Measurements from ENCODE around the gene PROS1. TPM values are rescaled to one million over a fixed set of nuclear protein-coding genes. Genes with fewer than 3 reads are reported as not detected.
"Not testable (repeated sequence)": the region's sequence is repeated elsewhere in the genome, so short reads cannot be mapped to it uniquely, and the experiment has no call there.

Gene PROS1
- total RNA-seq, 1 experiment from 2014 or later, result 1.7 TPM

DNA sequence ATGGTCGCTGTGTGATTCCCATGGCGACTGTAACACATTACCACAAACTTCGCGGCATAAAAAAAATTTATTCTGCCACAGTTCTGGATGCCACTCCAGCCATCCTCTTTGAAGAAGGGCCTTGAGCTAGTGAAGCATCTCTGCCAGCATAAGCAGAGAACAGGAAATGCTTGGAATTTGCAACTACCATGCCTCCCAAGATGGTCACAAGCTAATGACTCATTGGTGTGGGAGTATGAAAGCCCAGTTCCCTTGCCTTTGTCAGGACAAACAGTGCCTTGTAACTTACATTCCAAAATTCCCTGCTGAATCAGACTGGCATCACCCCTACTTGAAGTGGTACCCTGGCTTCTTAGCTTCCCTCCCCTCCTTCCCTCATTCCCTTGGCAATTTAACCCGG is 129.7 kb downstream of the PROS1 start (continued):
- TF ChIP-seq, protein P1, sequence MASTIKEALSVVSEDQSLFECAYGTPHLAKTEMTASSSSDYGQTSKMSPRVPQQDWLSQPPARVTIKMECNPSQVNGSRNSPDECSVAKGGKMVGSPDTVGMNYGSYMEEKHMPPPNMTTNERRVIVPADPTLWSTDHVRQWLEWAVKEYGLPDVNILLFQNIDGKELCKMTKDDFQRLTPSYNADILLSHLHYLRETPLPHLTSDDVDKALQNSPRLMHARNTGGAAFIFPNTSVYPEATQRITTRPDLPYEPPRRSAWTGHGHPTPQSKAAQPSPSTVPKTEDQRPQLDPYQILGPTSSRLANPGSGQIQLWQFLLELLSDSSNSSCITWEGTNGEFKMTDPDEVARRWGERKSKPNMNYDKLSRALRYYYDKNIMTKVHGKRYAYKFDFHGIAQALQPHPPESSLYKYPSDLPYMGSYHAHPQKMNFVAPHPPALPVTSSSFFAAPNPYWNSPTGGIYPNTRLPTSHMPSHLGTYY (CRISPR knock-in tag; IDR thresholded peaks at IDR 0.05), result no peak
- TF ChIP-seq TEAD4 (CRISPR knock-in tag; IDR thresholded peaks at IDR 0.05), result no peak
- TF ChIP-seq, protein P2, sequence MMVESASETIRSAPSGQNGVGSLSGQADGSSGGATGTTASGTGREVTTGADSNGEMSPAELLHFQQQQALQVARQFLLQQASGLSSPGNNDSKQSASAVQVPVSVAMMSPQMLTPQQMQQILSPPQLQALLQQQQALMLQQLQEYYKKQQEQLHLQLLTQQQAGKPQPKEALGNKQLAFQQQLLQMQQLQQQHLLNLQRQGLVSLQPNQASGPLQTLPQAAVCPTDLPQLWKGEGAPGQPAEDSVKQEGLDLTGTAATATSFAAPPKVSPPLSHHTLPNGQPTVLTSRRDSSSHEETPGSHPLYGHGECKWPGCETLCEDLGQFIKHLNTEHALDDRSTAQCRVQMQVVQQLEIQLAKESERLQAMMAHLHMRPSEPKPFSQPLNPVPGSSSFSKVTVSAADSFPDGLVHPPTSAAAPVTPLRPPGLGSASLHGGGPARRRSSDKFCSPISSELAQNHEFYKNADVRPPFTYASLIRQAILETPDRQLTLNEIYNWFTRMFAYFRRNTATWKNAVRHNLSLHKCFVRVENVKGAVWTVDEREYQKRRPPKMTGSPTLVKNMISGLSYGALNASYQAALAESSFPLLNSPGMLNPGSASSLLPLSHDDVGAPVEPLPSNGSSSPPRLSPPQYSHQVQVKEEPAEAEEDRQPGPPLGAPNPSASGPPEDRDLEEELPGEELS (CRISPR knock-in tag; IDR thresholded peaks at IDR 0.05), result no peak
- TF ChIP-seq, protein P3, sequence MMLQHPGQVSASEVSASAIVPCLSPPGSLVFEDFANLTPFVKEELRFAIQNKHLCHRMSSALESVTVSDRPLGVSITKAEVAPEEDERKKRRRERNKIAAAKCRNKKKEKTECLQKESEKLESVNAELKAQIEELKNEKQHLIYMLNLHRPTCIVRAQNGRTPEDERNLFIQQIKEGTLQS (CRISPR knock-in tag; conservative IDR thresholded peaks at IDR 0.05), result no peak
- TF ChIP-seq, protein P4, sequence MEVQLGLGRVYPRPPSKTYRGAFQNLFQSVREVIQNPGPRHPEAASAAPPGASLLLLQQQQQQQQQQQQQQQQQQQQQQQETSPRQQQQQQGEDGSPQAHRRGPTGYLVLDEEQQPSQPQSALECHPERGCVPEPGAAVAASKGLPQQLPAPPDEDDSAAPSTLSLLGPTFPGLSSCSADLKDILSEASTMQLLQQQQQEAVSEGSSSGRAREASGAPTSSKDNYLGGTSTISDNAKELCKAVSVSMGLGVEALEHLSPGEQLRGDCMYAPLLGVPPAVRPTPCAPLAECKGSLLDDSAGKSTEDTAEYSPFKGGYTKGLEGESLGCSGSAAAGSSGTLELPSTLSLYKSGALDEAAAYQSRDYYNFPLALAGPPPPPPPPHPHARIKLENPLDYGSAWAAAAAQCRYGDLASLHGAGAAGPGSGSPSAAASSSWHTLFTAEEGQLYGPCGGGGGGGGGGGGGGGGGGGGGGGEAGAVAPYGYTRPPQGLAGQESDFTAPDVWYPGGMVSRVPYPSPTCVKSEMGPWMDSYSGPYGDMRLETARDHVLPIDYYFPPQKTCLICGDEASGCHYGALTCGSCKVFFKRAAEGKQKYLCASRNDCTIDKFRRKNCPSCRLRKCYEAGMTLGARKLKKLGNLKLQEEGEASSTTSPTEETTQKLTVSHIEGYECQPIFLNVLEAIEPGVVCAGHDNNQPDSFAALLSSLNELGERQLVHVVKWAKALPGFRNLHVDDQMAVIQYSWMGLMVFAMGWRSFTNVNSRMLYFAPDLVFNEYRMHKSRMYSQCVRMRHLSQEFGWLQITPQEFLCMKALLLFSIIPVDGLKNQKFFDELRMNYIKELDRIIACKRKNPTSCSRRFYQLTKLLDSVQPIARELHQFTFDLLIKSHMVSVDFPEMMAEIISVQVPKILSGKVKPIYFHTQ (CRISPR knock-in tag; IDR thresholded peaks at IDR 0.05), result no peak
- no peak for TF ChIP-seq TP53 (CRISPR knock-in tag; IDR thresholded peaks at IDR 0.05)
- TF ChIP-seq ZNF396 (CRISPR knock-in tag; IDR thresholded peaks at IDR 0.05; ENCODE audit: borderline replicate concordance), result no peak
- TF ChIP-seq ZNF121 (CRISPR knock-in tag; IDR thresholded peaks at IDR 0.05), result no peak
- no peak for TF ChIP-seq SMAD3 (CRISPR knock-in tag; IDR thresholded peaks at IDR 0.05; ENCODE audit: borderline replicate concordance)
- TF ChIP-seq, protein P5, sequence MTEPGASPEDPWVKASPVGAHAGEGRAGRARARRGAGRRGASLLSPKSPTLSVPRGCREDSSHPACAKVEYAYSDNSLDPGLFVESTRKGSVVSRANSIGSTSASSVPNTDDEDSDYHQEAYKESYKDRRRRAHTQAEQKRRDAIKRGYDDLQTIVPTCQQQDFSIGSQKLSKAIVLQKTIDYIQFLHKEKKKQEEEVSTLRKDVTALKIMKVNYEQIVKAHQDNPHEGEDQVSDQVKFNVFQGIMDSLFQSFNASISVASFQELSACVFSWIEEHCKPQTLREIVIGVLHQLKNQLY (CRISPR knock-in tag; IDR thresholded peaks at IDR 0.05), result no peak

DNA sequence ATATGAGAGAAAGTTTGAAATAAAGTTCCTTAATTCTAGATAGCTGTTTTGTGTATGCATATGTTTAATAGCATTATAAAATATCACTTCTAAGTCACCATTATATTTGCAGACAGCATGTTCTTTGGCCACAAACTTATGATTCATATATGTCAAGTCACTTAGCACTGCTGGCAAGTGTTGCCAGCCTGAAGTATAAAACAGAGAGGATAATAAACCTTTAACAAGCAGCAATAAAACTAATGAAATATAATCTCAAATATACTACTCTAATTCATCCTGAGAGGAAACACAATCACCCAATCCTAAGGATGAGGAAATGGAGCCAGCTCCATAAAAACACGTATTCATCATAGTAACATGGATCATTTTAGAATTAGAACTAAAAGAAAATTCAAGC is 134.5 kb downstream of the PROS1 start:
- H3K27ac Mint-ChIP-seq; POLR2A ChIA-PET; CTCF ChIA-PET; DNase-seq (ENCODE audit: low spot score); H3K27me3 Mint-ChIP-seq (ENCODE audit: low read depth); H3K4me3 Mint-ChIP-seq; H3K4me1 Mint-ChIP-seq; ATAC-seq: not testable (repeated sequence)
- Mint-ChIP-seq H3K9me3 (peaks cover 51% of the 10 kb centered on the region), H3K36me3 (peaks cover 42% of the 10 kb centered on the region)

Other genes with a start within 250 kb of the PROS1 start
- 6.0 to 9.3 TPM (median 9.3 TPM) in 3 replicates for gene ARL13B, start 6.3 kb upstream of the PROS1 start, total RNA-seq (2021)
- gene STX19, start 54.7 kb upstream of the PROS1 start, total RNA-seq (2021), result not detected in 3 replicates
- gene DHFR2, start 89.0 kb upstream of the PROS1 start, total RNA-seq (2021), result 2.6 to 2.8 TPM (median 2.7 TPM) in 3 replicates
- 7.6 to 9.3 TPM (median 8.2 TPM) in 3 replicates for gene NSUN3, start 89.2 kb upstream of the PROS1 start, total RNA-seq (2021)